Globus pallidus (tissue), 1 donor: ENCODE data around the gene TEX261.
"Not testable (repeated sequence)": the region's sequence is repeated elsewhere in the genome, so short reads cannot be mapped to it uniquely, and the experiment has no call there.

ENCODE experiments used
- DNase-seq: peaks from one replicate; pipeline ENCODE4 v3.0.0-alpha.2; 2015; ENCODE audit warnings: low spot score

Gene TEX261

DNA sequence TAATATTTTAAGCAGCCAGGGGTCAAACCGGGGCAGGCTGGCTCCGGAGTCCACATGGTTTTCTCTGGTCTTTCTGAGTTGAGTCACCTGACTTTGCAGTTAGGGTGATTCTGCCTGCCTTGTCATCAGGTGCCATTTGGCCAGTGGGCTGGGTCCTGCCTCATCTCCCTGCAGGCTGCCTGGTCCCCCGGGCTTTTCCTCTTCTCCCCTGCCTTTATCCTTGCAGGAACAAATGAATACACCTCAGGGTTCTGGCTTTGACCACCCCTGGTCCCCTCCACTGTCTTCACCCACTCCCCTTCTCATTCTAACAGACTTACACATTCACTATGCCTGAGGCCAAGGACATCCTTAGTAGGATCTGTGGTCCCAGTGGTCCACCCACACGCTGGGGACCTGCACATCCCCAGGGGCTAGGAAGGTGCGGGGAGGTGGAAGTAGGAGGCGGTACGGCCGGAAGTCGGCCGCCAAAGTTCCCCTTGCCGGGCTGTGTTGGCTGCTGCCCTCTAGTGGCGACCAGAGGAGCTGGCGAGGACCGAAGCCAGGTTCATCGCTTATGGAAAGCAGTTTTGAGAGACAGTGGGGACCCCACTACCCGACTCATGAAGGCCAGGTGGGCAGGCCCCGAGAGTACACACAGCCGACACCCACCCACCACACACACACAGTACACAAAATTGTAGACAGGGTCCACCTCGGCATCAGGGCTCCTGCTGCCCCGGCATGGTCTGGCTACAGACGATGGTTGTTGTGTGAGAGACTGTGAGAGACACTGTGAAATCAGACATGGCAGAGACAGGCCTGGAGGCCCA, 6.3 kb upstream of the TEX261 start:
- peak; percentile 61 for DNase-seq

DNA sequence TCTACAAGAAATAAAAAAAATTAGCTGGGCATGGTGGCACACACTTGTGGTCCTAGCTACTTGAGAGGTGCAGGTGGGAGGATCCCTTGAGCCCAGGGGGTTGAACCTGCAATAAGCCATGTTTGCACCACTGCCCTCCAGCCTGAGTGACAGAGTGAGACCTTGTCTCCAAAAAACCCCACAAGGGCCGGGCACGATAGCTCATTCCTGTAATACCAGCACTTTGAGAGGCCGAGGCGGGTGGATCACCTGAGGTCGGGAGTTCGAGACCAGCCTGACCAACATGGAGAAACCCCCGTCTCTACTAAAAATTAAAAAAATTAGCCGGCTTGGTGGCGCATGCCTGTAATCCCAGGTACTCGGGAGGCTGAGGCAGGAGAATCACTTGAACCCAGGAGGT, 5.3 kb upstream of the TEX261 start:
- not testable (repeated sequence) for DNase-seq

DNA sequence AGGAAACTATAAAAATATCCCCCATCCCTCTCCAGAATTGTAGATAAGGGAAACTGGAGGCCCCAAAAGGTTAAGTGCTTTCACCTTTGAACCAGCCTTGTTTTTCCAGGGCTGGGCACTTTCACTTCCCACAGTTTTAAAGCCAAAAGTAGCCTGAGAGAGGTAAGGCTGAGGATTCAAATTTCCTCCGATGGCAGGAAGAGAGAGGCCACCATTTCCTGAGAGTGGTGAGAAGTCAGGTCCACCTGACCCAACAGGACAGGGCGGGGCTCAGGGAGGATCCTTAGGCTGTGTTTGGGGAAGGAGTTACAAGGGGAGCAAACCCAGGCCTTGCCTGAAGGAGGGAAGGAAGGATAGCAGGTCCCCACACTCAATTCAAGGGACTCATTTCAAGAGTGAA, 4.7 kb upstream of the TEX261 start:
- no peak for DNase-seq

DNA sequence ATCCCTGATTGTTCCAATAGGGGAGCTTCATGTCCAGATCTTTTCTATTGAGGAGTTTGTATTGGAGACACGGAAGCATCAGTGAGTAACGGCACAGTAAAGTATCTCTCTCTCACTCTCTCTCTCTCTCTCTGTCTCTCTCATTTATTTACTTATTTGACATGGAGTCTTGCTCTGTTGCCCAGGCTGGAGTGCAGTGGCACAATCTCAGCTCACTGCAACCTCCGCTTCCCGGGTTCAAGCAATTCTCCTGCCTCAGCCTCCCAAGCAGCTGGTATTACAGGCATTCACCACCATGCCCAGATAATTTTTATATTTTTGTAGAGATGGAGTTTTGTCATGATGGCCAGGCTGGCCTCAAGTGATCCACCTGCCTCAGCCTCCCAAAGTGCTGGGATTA, 4.2 kb upstream of the TEX261 start:
- DNase-seq: not testable (repeated sequence)

DNA sequence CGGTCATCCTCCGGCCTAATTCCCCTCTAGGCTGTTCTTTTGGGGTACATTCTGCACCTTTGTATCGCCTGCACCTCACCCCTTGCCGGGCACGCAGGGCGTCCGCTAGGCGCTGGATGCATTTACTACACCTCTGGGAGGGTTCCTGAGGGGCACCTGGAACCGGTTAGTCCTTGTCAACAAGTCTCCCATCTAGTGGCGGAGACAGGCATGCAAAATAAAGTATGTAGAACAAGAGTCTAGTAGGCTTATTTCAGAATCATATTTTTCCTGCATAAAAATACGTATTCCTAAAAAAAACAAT, 705 bp upstream of the TEX261 start:
- DNase-seq: no peak

DNA sequence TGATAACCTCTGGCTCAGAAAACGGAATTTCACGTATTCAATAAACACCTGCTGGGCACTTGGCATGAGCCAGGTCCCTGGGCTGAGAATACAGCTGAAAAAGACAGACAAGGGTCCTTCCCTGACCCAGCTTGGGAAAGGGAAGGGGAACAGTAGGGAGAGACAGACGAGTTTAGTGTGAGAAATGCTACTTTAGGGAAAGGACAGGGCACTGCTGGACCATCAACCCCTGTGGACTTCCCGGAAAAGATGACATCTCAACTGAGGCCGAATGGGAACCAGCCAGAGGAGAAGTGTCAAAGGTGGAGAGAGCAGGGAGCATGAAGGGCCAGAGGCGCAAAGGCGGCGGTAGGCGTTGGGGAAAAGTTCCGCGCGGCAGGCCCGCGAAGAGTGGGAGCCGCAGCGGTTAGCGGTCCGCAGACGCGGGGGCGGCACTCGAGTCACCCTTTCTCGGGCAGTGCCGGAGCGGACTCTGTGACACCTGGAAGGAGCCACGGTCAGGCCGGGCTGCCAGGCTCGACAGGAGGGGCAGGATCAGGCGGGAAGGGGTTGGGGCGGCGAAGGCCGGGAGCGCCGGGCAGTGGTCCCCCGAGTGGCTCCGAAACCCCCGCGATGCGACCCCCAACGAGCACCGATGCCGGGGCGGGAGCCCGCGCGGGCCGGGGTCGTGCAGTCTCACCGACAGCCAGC, 519 bp downstream of the TEX261 start:
- DNase-seq: no peak

DNA sequence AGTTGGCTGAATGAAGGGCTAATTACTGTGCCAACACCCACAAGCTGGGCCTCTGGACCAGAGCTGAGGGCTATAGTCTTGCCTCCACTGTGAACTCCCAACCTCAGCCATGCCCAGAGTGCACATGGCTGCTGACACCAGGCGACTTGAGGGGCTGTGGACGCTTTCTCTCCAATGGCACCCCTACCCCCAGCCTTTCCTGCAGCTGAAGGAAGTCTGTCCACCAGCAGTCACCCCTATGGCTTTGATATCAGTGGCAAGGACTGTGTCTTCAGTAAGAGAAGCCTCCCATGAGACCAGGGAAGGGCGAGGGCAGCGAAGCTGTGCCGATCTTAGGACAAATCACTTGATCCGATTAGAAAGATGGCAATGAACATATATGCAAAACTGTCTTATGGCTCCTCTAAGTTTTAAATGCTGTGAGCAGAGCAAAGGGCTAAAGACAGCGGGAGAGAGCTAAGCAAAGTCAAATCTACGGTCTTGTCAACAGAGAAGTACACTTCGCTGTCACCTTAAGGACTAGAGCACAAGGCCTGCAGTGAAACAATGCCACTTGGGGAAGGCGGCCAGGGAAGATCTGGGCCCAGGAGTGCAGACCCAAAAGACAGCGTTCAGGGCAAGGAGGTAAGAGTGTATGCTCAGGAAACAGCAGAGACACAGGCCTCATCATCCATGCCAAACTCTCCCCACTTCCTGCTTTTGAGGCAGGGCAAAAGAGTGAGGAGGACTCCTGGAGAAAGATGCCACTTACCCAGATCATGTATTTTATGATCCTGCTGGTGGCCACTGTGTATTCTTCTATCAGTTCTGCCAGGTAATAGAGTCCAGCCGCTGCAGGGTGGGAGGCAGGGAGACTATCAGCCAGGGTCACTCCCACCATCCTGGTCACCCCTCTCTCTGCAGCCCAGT, 1.5 kb downstream of the TEX261 start:
- DNase-seq: no peak

DNA sequence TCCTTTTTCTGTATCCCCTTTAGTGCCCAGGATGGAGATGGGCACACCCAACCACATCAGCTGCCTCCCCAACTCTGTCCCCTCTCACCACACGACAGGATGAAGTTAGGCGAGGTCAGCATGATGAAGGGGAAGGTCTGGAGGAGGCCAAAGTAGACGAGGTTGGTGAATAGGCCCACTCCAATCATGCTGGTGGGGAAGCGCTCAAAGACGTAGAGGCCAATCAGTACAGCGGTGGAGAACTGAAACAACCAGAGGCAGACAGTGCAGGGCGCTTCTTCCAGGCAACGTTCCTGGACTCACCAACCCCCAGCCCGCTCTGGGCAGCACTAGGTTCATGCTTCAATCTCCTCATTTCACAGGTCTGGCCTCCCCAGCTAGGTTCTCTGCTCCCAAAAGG, 2.9 kb downstream of the TEX261 start:
- DNase-seq: no peak

DNA sequence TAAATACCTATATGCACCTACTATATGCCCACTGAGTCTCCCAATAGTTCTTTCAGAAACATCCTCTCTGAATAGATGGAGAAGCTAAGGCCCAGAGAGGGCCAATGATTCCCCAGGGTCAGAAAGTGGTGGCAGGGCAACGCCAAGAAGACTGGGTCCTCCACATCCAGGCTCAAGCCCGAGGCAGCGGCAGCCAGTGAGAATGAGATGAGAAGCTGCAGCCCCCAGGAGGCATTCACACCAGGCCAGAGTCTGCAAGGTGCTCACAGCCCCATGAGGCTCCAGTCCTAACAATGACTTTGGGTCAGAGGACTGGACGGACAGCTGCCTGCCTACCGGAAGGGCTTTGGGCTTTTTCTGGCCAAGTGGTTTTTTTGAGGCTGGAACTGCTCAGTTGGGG, 3.5 kb downstream of the TEX261 start:
- DNase-seq: no peak

DNA sequence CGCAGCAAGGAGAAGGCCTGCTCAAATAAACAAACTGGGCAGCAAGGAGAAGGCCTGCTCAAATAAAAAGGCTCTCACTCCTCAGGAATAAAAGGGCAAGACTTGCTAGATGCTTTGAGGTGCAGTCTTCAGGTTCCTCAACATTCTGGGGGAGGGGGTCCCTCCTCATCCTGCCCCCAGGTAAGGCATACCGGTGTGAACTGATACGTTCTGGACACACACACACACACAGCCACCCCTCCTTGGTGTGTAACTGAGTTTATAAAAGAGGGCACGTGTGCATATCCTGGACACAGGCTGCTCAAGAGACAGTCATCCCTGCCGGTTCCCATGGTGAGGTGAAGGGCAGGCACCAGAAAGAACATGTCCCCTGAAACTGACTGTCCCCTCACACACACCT, 4.5 kb downstream of the TEX261 start:
- no peak for DNase-seq

DNA sequence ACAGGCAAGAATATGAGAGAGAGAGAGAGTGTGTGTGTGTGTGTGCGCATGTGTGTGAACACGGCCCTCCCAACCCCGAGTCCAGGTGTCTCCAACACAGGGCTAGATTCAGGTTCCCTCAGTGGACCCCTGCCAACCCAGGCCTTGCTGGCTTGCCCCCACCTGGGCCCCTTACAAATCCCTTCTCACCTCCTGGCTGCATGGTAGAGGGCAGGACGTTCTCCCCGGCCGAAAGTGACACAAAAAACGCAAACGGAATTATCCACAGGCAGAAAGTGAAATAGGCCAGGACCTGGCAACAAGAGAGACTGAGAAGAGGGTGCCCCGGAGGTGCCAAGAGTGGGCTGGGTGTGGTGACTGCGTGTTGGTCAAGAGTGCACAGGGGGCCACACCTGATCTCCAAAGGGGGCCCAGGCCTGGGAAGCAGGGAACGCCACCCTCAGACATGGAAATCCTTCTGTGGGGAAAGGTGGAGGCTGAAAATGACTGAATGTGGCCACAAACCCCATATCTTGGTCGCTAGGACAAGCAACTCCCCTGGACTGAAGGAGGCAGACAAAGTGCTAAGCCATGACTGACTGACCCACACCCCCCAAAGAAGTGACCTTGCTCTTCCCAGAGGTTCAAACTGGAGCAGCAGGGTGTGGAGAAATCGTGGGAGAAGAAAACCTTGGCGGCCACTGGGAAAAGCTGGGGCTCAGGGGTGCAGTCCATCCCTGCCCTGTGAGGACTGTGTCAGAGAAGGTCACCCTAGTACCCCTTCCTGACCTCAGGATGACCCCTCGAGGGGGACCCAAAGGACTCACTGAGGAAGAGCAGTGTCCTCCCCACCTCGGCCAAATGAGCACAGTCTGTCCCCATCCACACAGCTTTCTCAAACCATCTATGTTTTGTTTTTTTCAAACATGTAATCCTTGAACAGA, 5.7 kb downstream of the TEX261 start:
- no peak for DNase-seq

DNA sequence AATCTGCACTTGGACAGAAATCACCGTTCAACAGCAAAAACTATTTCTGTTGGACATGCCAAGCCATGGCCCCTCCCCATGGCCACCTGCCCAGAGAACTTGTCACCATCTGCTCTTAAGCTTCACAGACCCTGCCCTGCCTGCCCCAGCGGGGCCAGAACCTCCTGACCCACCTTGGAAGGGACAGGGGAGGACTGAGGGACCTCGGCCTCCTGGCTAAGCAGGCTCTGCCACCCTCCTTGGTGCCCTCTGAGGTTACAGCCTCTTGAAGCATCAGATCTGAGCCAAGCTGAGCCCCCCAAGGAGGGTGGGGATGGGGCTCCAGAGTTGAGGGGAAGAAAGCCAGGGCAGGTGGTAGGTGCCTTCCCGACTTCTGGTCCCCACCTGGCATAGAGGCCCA, 6.5 kb downstream of the TEX261 start:
- DNase-seq: no peak

DNA sequence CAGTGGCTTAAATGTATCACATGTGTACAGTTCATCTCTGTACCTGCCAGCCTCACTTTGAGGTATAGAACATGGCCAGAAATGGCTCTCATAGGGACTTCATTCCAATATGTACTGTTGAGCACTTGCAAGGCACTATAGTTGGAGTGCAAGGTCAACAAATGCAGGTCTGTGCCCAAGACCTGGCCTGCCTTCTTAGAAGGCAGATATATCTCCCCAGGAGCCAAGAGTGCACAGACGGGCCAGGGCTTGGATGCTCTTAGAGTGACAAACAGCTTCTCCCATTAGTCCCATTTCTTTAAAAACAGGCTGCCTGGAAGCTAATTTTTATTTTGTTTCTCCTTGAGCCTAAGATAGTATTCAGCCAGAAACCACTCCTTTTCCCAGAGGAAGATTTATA, 7.3 kb downstream of the TEX261 start:
- no peak for DNase-seq

DNA sequence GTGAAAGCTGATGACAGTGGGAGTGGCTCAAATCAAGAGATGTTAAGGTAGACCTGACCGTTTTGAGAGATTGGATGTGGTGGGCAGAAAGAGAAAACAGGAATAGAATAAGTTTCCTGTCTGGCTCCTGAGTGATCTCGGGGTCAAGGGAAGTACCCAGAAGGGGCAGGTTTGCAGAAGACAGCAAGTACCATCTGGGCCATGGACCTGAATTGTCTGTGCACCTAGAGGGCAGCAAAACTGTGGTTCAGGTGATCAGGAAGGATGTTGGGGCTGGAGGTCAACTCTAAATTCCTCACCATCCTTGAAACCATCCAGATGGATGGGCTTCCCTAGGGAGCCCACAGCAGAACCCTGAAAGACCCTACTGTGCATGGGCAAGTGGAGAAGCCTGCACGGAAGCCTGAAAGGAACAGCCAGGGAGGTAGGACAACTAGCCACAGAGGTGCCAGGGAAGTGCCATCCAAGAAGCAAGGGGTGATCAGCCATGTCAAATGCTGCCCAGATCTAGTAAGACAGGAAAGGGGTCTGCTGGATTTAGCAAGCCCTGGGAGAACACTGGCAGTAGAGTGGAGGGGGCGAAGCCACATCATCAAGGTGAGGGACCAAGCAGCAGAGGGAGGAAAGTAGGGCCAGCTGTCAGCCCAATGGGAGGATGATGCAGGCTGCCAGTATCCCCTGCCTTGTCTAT, 8.0 kb downstream of the TEX261 start:
- no peak for DNase-seq

DNA sequence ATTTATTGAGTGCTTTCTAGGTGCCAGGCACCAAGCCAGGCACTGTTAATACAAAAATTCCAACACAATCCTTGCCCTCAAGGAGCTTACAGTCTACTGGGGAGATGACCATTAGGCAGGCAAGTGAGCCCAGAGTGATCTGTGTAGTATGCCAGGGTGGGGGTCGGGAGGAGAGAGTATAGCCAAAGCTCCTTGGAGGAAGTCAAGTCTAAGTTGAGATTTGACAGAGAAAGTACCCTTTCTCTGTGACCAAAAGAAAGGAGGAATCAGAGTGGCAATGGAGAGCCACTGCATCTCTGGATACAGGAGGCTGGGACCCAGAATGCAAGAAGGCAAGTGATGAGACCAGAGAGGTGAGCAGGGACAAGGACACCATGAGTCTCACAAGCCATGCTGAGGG, 8.7 kb downstream of the TEX261 start:
- DNase-seq: no peak

DNA sequence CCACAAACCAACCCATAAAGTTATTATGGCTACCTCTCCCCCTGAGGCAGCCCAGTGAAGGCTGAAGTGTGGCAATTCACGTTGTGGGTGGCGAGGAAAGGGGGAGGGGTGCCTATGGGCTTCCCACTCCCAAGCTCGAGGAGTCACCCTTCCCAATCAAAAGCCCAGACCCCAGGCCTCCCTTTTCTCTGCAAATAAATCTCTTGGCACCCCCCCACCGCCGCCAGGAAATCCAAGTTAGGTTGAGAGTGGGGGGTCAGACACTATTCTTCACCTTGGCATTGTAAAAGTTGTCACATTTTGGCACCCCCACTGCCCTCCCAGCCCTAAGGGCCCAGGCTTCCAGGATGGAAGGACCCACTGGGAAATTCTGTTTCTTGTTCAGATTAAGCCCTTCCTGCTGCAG, 9.4 kb downstream of the TEX261 start:
- no peak for DNase-seq

DNA sequence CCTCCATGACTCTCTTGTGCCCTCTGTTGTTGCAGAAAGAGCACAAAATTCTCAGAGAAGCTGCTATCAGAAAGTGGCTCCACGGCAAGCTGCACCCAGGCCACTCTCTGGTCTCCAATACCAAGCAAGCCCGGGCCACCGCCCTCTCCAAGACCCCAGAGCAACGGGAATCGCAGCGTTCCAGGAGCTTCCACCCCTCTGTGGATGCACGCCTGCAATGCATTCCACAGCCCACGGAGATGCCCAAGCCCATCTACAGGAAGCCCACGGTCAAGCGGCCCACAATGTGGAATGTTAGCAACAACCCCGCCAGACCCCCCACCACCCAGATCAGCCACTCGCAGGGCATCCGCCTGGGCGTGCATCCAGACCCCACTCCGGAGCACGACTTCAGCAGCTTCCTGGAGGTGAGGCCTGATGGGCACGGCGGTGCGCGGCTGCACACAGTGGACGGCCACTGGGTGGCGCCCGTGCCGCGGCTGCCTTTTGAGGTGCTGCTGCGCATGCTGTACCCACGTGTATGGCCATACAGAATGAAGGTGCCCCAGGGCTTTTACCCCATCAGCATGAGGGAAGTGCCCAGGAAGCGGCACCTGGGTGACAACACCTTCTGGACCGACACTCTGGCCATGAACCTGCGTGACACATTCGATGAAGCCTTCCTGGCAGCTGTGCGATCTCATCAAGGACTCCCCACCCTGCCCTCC, 9.9 kb downstream of the TEX261 start:
- DNase-seq: no peak

DNA sequence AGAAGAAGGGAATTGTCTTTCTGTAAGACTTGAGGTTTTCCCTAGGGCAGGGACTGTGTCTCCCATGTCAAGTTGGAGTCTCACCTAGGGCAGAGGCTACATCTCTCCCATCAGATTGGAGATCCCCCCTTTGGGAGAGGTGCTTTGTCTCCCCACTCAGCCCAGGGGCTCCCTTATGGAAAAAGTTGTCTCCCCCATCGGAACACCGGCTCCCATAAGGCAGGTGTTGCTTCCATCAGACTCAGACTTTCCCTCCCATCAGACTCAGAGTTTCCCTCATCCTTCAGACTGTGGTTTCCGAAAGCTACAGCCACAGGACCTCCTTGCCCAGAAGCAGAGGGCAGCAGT, 10.5 kb downstream of the TEX261 start:
- DNase-seq: no peak

DNA sequence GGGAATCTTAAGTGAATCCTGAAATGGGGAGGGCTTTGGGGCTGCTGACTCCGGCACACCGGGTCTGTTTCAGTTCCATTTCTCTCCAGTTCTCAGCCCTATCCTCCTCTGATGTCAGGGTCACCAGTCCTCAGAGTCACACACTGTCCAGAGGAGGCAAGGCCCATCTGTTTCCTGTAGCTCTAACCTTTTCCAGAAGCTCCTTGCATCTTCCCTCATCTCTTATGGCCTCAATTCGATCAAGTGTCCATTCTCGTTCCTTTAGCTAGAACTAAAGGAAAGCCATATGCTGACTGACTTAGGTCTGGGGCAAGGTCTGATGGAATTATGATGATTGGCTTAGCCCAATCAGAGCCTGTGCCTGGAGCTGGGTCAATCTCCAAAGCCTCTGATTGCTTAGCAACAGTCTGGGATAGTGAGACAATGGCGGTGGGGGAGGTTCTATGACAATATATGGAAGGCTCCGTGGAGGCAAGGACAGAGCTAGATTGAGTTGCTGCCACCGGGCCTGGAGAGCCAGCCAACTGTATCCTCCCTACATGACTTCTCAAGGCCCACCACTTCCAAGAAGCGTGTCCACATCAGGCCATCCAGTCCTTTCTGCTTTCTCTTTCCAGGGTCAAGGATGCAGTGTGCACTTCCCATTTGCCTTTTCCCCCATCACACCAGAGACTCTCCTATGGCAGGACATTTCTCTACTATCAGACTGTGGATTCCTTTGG, 11.0 kb downstream of the TEX261 start:
- no peak for DNase-seq

DNA sequence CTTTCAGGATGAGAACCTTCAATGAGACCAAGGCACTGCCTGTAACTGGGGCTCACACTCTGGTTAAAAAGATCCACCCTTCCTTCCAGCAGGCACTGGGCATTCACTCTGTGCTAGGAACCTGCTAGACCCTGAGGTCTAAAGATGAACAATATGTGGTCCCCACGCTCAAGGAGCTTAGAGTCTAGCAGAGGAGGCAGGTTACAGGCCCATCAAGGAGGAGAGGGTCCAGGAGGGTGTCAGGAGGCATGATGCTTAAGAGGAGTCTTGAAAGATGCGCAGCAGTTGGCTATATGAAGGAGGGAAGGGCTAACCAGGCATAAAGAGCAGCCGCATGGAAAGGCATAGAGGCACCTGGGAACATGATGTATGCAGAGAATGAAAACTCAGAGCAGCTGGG, 11.7 kb downstream of the TEX261 start:
- DNase-seq: no peak
